Endothelial cell of umbilical vein (primary cell): Measurements from ENCODE around the gene ODF4. TPM values are rescaled to one million over a fixed set of nuclear protein-coding genes. Genes with fewer than 3 reads are reported as not detected.

Source experiments
- BruUV-seq: library from RNA; stranded (reverse); fragments of 400-500 nt; replicated peaks from 2 replicates; lab custom pipeline; 2021; lab: Mats Ljungman, UMichigan
- CTCF ChIA-PET: fragments of 300-600, 350-600 bp; sonication (Branson Sonifier 250); formaldehyde crosslinking; loops from one replicate; lab custom pipeline; 2021; ENCODE audit warnings: antibody characterized with exemption, inconsistent platforms; lab: Charles Lee
- POLR2A ChIA-PET: fragments of 300-600, 350-600 bp; sonication (Branson Sonifier 250); formaldehyde crosslinking; loops from one replicate; lab custom pipeline; 2021; ENCODE audit warnings: antibody characterized with exemption, inconsistent platforms; lab: Charles Lee
- DNase-seq: peaks from one replicate; pipeline ENCODE4 v3.0.0-alpha.2; 2011; ENCODE audit warnings: low read depth, low spot score
- FAIRE-seq: peaks from 2 replicates; lab custom pipeline; 2011; peaks lifted over from hg19 to GRCh38; lab: Jason Lieb, UNC
- H2AFZ ChIP-seq: 2 replicates; pipeline ENCODE4 v1.6.0; 2012; ENCODE audit warnings: low read depth, low read length, control low read depth, inconsistent platforms
- H3K27ac ChIP-seq: 2 replicates; pipeline ENCODE4 v1.5.1; 2011; ENCODE audit warnings: low read depth, mild to moderate bottlenecking, control low read depth, low read length, moderate library complexity; ENCODE audit not compliant: insufficient read depth
- H3K27me3 ChIP-seq, 2 experiments: 2 replicates each; pipeline versions ENCODE4 v1.6.0 to v1.6.1; 2011; ENCODE audit warnings: low read length in 2 of 2, mixed read lengths in 1 of 2; ENCODE audit not compliant: control insufficient read depth in 2 of 2, insufficient read depth in 2 of 2
- H3K36me3 ChIP-seq, 2 experiments: 2 replicates in 1 of 2; 3 replicates in 1 of 2; pipeline ENCODE4 v1.5.1; 2011; ENCODE audit warnings: low read length in 2 of 2, mild to moderate bottlenecking in 1 of 2, moderate library complexity in 1 of 2; ENCODE audit not compliant: control insufficient read depth in 2 of 2, insufficient read depth in 2 of 2; ENCODE audit errors: extremely low read depth in 1 of 2
- H3K4me1 ChIP-seq: 3 replicates; pipeline ENCODE4 v1.5.1; 2011; ENCODE audit warnings: mild to moderate bottlenecking, low read length; ENCODE audit not compliant: control insufficient read depth, insufficient read depth; ENCODE audit errors: extremely low read depth
- H3K4me2 ChIP-seq: 2 replicates; pipeline ENCODE4 v1.6.1; 2011; ENCODE audit warnings: low read length, control low read depth, mixed read lengths; ENCODE audit not compliant: insufficient read depth
- H3K4me3 ChIP-seq, 3 experiments: fragments of 200-600 bp in 1 of 3; sonication (generic), shearing (Covaris generic) in 1 of 3; replicated peaks in 1 of 3; 2 replicates each; pipeline ENCODE4 v1.5.1; 2011 to 2016; ENCODE audit warnings: control low read depth in 3 of 3, low read length in 3 of 3, mild to moderate bottlenecking in 2 of 3, inconsistent platforms in 1 of 3, low read depth in 1 of 3, moderate library complexity in 1 of 3; ENCODE audit not compliant: insufficient read depth in 1 of 3
- H3K79me2 ChIP-seq: 2 replicates; pipeline ENCODE4 v1.6.0; 2012; ENCODE audit warnings: low read length, inconsistent platforms; ENCODE audit not compliant: control insufficient read depth, insufficient read depth
- H3K9ac ChIP-seq: replicated peaks from 2 replicates; pipeline ENCODE3; 2011; ENCODE audit warnings: low read length, control low read depth; ENCODE audit not compliant: insufficient read depth; ENCODE audit errors: extremely low read depth
- H3K9me1 ChIP-seq: replicated peaks from 3 replicates; pipeline ENCODE4 v1.6.0; 2011; ENCODE audit warnings: mild to moderate bottlenecking, low read length; ENCODE audit not compliant: control insufficient read depth, insufficient read depth; ENCODE audit errors: extremely low read depth
- H3K9me3 ChIP-seq: replicated peaks from 2 replicates; pipeline ENCODE4 v1.5.1; 2012; ENCODE audit warnings: low read length, inconsistent platforms; ENCODE audit not compliant: control insufficient read depth, insufficient read depth
- H4K20me1 ChIP-seq: replicated peaks from 2 replicates; pipeline ENCODE3; 2011; ENCODE audit warnings: mild to moderate bottlenecking, low read length; ENCODE audit not compliant: control insufficient read depth, insufficient read depth; ENCODE audit errors: extremely low read depth
- EZH2 ChIP-seq: IDR thresholded peaks from 2 replicates; pipeline ENCODE4 v1.6.1; 2012; ENCODE audit warnings: borderline replicate concordance, low read depth, mild to moderate bottlenecking, moderate library complexity, low read length, inconsistent platforms; ENCODE audit not compliant: severe bottlenecking
- FOS ChIP-seq: IDR thresholded peaks from 2 replicates; pipeline ENCODE4 v1.6.1; 2011; ENCODE audit warnings: mild to moderate bottlenecking, low read length, moderate library complexity, borderline replicate concordance; ENCODE audit not compliant: insufficient read depth
- GATA2 ChIP-seq: IDR thresholded peaks from 2 replicates; pipeline ENCODE4 v1.7.0; 2011; ENCODE audit warnings: low read depth, mild to moderate bottlenecking, moderate library complexity, mixed read lengths, low read length; ENCODE audit not compliant: insufficient read length, insufficient read depth
- JUN ChIP-seq: IDR thresholded peaks from 2 replicates; pipeline ENCODE4 v1.6.1; 2011; ENCODE audit warnings: borderline replicate concordance, low read depth; ENCODE audit not compliant: insufficient read length, insufficient read depth
- MYC ChIP-seq: IDR thresholded peaks from one replicate; pipeline ENCODE4 v1.6.1; 2011; ENCODE audit warnings: mild to moderate bottlenecking, low read depth, low read length
- POLR2A ChIP-seq: IDR thresholded peaks from 2 replicates; pipeline ENCODE4 v1.6.1; 2012; ENCODE audit warnings: low read depth, mild to moderate bottlenecking, control low read depth, low read length
- POLR2AphosphoS5 ChIP-seq: IDR thresholded peaks from 2 replicates; pipeline ENCODE4 v1.6.1; 2012; ENCODE audit warnings: low read depth, mild to moderate bottlenecking, control low read depth, low read length, moderate library complexity; ENCODE audit not compliant: insufficient read depth
- dilution Hi-C: fragments of 300-500 bp; cut with MboI; formaldehyde crosslinking; loops from one replicate; pipeline ENCODE4 v1.15.0; 2019; ENCODE audit warnings: low sequenced_read_pairs; ENCODE audit not compliant: extremely low pct_ligation_motif_present
- intact Hi-C: fragments of 100-400 bp; cut with micrococcal nuclease; formaldehyde crosslinking; loops from one replicate; pipeline ENCODE4 v1.10.0; 2022
- polyA plus RNA-seq, 4 experiments: library from polyadenylated mRNA; depleted of rRNA in 3 of 4; stranded (reverse) in 3 of 4; unstranded in 1 of 4; fragments of >200 nt; gene quantifications; 2 replicates each; pipeline versions ENCODE4 v1.2.1 to v1.2.3, GENCODE V29; 2011 to 2012; ENCODE audit warnings: missing spikeins in 1 of 4
- total RNA-seq: library from RNA; stranded (reverse); gene quantifications from 2 replicates; pipeline ENCODE4 v1.2.3, GENCODE V29; 2021
- TF ChIP-seq, protein P1 (sequence below), 2 donors: IDR thresholded peaks; 1 replicate in 1 of 2; 2 replicates in 1 of 2; pipeline ENCODE4 v1.5.1; 2011; ENCODE audit warnings: low read length in 2 of 2, mild to moderate bottlenecking in 2 of 2, moderate library complexity in 2 of 2, control low read depth in 1 of 2, inconsistent platforms in 1 of 2, low read depth in 1 of 2; ENCODE audit not compliant: insufficient read depth in 1 of 2; ENCODE audit errors: extremely low read depth in 1 of 2
- TF ChIP-seq, protein P2 (sequence below): IDR thresholded peaks from 2 replicates; pipeline ENCODE4 v1.6.1; 2011; ENCODE audit not compliant: insufficient read depth, insufficient read length

The ODF4 gene
- total and polyA plus RNA-seq, 2 donors (not counting 3 experiments of a cell fraction or from before 2014, with no cell fraction given), result not detected

DNA sequence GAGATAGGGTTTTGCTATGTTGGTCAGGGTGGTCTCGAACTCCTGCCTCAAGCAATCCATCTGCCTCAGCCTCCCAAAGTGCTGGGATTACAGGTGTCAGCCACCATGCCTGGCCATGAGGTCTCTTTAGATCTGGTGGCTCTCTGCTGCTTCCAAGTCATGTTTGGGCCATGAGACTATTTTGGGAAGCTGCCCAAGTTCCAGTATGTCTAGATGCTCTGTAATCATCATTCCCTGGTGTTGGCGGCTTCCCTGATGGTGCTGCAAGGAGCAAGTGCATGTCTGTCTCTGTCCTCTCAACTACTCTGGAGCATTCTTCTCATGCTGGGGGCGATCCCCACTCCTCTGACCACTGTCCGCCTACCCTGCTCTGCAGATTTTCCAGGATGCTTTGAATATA, 6.4 kb upstream of the ODF4 start:
- no peak overlapping the region for H3K4me2 ChIP-seq
- H3K27me3 ChIP-seq, result peaks cover 0 to 1% of the 10 kb centered on the region in 2 experiments
- no peak overlapping the region for H3K9ac ChIP-seq
- H3K27ac ChIP-seq, result no peak overlapping the region
- no peaks in the 10 kb centered on the region for H3K9me1 ChIP-seq
- no TSS peak for BruUV-seq
- no peak for DNase-seq
- dilution Hi-C loops, result no loop called here
- TF ChIP-seq POLR2AphosphoS5 (no peak), POLR2A (no peak), FOS (no peak), GATA2 (no peak), JUN (no peak), EZH2 (no peak), MYC (no peak)
- TF ChIP-seq, protein P1, sequence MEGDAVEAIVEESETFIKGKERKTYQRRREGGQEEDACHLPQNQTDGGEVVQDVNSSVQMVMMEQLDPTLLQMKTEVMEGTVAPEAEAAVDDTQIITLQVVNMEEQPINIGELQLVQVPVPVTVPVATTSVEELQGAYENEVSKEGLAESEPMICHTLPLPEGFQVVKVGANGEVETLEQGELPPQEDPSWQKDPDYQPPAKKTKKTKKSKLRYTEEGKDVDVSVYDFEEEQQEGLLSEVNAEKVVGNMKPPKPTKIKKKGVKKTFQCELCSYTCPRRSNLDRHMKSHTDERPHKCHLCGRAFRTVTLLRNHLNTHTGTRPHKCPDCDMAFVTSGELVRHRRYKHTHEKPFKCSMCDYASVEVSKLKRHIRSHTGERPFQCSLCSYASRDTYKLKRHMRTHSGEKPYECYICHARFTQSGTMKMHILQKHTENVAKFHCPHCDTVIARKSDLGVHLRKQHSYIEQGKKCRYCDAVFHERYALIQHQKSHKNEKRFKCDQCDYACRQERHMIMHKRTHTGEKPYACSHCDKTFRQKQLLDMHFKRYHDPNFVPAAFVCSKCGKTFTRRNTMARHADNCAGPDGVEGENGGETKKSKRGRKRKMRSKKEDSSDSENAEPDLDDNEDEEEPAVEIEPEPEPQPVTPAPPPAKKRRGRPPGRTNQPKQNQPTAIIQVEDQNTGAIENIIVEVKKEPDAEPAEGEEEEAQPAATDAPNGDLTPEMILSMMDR (IDR thresholded peaks at IDR 0.05; ENCODE audit: extremely low read depth in 1 of 2, insufficient read depth in 1 of 2, low read depth in 1 of 2, low read length in 2 of 2), result no peak
- TF ChIP-seq, protein P2, sequence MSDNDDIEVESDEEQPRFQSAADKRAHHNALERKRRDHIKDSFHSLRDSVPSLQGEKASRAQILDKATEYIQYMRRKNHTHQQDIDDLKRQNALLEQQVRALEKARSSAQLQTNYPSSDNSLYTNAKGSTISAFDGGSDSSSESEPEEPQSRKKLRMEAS, result no peak
- ChIA-PET CTCF (no interaction called here), POLR2A (no interaction called here)
- H3K79me2 ChIP-seq, result no peaks in the 10 kb centered on the region
- H4K20me1 ChIP-seq, result no peaks in the 10 kb centered on the region
- no peaks in the 10 kb centered on the region for H3K4me1 ChIP-seq
- no peaks in the 10 kb centered on the region for H3K36me3 ChIP-seq
- intact Hi-C loops, result loop anchor here (10.0 kb wide), 1 partner anchor 1208 kb away; no protein-coding TSS in a partner anchor
- FAIRE-seq, result no peak
- no peaks in the 10 kb centered on the region for H3K9me3 ChIP-seq
- no peak overlapping the region for H3K4me3 ChIP-seq
- H2AFZ ChIP-seq, result no peak overlapping the region
